ENCODE measurements around the gene RBP5. TPM values are rescaled to one million over a fixed set of nuclear protein-coding genes. Genes with fewer than 3 reads are reported as not detected.

RBP5 gene
- total and polyA plus RNA-seq, 9 of the 15 experiments (the other 6 are each of a cell fraction or from before 2014, with no cell fraction given) = 8.6 to 22.5 (median 11.4) TPM

- Histone ChIP-seq H3K36me3 (ENCODE audit: control insufficient read depth, insufficient read depth, low read length) (peaks cover 39% of the 10 kb centered on the region; the same call in 2 of the 3 replicates), H3K4me1 (replicated peaks in 1 of 2; ENCODE audit: control insufficient read depth in 2 of 2, insufficient read depth in 2 of 2, low read length in 2 of 2) (peaks cover 0 to 3% of the 10 kb centered on the region in 2 experiments; a peak in 2 of 5 replicates), H3K9me3 (replicated peaks; ENCODE audit: control insufficient read depth, insufficient read depth, low read depth, low read length) (peaks cover 3% of the 10 kb centered on the region), H3K4me3 (no peak overlapping the region), H2AFZ (ENCODE audit: low read depth, low read length) (no peak overlapping the region), H4K20me1 (replicated peaks; ENCODE audit: control insufficient read depth, insufficient read depth, low read length) (no peaks in the 10 kb centered on the region), H3K79me2 (ENCODE audit: control insufficient read depth, insufficient read depth, low read length) (peaks cover 22% of the 10 kb centered on the region), H3K27me3 (ENCODE audit: control insufficient read depth in 2 of 2, insufficient read depth in 2 of 2, low read length in 2 of 2) (no peaks in the 10 kb centered on the region), H3K9ac (ENCODE audit: insufficient read depth in 1 of 2, low read depth in 2 of 2, low read length in 2 of 2) (no peak overlapping the region), H3K4me2 (ENCODE audit: insufficient read depth, low read length) (no peak overlapping the region), H3K27ac (ENCODE audit: extremely low read depth, low read depth, low read length) (no peak overlapping the region), H3K9me1 (ENCODE audit: control insufficient read depth, insufficient read depth, low read length) (no peaks in the 10 kb centered on the region)
- FAIRE-seq (no peak), DNase-seq (ENCODE audit: extremely low read depth in 1 of 4, low spot score in 3 of 4) (no peak), ATAC-seq (no peak)
- CTCF ChIA-PET (ENCODE audit: low intra/inter-chr PET ratio) = no interaction called here
- intact Hi-C loops (cut with micrococcal nuclease) (no loop called here), in situ Hi-C loops (cut with MboI) (no loop called here)
- WGBS (ENCODE audit: insufficient coverage, low coverage, missing lambda C conversion rate) = 79% methylated on average over 2 of the region's 3 CpGs
- POLR2A ChIA-PET = interaction anchor here (0.8 kb wide), 1 partner anchor 8 kb away, joined by 4 read pairs; no protein-coding TSS in a partner anchor
- BruUV-seq (replicated peaks) = no TSS peak
- TF ChIP-seq ZNF282 (CRISPR knock-in tag; IDR thresholded peaks at IDR 0.05) (no peak), SMARCA4 (IDR thresholded peaks at IDR 0.05) (no peak), NRF1 (conservative IDR thresholded peaks at IDR 0.05 in 1 of 2, IDR thresholded peaks at IDR 0.05 in 1 of 2) (no peak), MTA2 (IDR thresholded peaks at IDR 0.05; ENCODE audit: low read depth) (no peak), ELF4 (CRISPR knock-in tag; IDR thresholded peaks at IDR 0.05) (no peak), SRF (CRISPR knock-in tag; IDR thresholded peaks at IDR 0.05) (no peak), FOXJ2 (tag; IDR thresholded peaks at IDR 0.05) (no peak), ZNF592 (IDR thresholded peaks at IDR 0.05) (no peak), ZNF449 (CRISPR knock-in tag; IDR thresholded peaks at IDR 0.05) (no peak), RFX1 (IDR thresholded peaks at IDR 0.05) (no peak), RAD21 (CRISPR knock-in tag; conservative IDR thresholded peaks at IDR 0.05 in 1 of 2, IDR thresholded peaks at IDR 0.05 in 1 of 2) (no peak), ZBTB33 (CRISPR knock-in tag; IDR thresholded peaks at IDR 0.05) (no peak), TEAD1 (CRISPR knock-in tag; IDR thresholded peaks at IDR 0.05) (no peak), HNRNPUL1 (IDR thresholded peaks at IDR 0.05; ENCODE audit: low read length) (no peak), RBM25 (IDR thresholded peaks at IDR 0.05; ENCODE audit: low read depth, low read length, severe bottlenecking) (no peak)
Measured at GRCh38 chr12:7102582-7102981, 26.1 kb downstream of the RBP5 start.
